ENCODE measurements around the gene SNX25.

GRCh38 chr4:185305979-185306442 is 96.6 kb downstream of the SNX25 start:
- TF ChIP-seq, protein P1, sequence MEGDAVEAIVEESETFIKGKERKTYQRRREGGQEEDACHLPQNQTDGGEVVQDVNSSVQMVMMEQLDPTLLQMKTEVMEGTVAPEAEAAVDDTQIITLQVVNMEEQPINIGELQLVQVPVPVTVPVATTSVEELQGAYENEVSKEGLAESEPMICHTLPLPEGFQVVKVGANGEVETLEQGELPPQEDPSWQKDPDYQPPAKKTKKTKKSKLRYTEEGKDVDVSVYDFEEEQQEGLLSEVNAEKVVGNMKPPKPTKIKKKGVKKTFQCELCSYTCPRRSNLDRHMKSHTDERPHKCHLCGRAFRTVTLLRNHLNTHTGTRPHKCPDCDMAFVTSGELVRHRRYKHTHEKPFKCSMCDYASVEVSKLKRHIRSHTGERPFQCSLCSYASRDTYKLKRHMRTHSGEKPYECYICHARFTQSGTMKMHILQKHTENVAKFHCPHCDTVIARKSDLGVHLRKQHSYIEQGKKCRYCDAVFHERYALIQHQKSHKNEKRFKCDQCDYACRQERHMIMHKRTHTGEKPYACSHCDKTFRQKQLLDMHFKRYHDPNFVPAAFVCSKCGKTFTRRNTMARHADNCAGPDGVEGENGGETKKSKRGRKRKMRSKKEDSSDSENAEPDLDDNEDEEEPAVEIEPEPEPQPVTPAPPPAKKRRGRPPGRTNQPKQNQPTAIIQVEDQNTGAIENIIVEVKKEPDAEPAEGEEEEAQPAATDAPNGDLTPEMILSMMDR (IDR thresholded peaks at IDR 0.05) = no peak
- TF ChIP-seq POLR2AphosphoS5 (IDR thresholded peaks at IDR 0.05; ENCODE audit: low read depth, low read length) = no peak
- TF ChIP-seq, protein P2, sequence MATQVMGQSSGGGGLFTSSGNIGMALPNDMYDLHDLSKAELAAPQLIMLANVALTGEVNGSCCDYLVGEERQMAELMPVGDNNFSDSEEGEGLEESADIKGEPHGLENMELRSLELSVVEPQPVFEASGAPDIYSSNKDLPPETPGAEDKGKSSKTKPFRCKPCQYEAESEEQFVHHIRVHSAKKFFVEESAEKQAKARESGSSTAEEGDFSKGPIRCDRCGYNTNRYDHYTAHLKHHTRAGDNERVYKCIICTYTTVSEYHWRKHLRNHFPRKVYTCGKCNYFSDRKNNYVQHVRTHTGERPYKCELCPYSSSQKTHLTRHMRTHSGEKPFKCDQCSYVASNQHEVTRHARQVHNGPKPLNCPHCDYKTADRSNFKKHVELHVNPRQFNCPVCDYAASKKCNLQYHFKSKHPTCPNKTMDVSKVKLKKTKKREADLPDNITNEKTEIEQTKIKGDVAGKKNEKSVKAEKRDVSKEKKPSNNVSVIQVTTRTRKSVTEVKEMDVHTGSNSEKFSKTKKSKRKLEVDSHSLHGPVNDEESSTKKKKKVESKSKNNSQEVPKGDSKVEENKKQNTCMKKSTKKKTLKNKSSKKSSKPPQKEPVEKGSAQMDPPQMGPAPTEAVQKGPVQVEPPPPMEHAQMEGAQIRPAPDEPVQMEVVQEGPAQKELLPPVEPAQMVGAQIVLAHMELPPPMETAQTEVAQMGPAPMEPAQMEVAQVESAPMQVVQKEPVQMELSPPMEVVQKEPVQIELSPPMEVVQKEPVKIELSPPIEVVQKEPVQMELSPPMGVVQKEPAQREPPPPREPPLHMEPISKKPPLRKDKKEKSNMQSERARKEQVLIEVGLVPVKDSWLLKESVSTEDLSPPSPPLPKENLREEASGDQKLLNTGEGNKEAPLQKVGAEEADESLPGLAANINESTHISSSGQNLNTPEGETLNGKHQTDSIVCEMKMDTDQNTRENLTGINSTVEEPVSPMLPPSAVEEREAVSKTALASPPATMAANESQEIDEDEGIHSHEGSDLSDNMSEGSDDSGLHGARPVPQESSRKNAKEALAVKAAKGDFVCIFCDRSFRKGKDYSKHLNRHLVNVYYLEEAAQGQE (IDR thresholded peaks at IDR 0.05; ENCODE audit: insufficient read depth in 1 of 2, low read depth in 2 of 2, low read length in 1 of 2) = no peak
